K562 (cell line): Measurements from ENCODE around the gene ITIH3. TPM values are rescaled to one million over a fixed set of nuclear protein-coding genes. Genes with fewer than 3 reads are reported as not detected.

Source experiments
- ETV1 ChIP-seq: fragments of 450-650 bp; conservative IDR thresholded peaks from 2 replicates; pipeline ENCODE4 v1.6.1; 2016; ENCODE audit warnings: missing genetic modification characterization, control low read depth, low read depth, missing compliant biosample characterization
- NR2C2 ChIP-seq, 2 experiments: fragments of 200-800 bp in 1 of 2; sonication (Bioruptor generic) in 1 of 2; sonication (generic) in 1 of 2; formaldehyde crosslinking in 1 of 2; IDR thresholded peaks; 2 replicates each; pipeline versions ENCODE4 v1.6.1 to v1.8.0; 2016 to 2022; ENCODE audit warnings: mild to moderate bottlenecking in 1 of 2, missing compliant biosample characterization in 1 of 2, missing genetic modification characterization in 1 of 2, missing genetic modification reagents in 1 of 2
- THRAP3 ChIP-seq: fragments of 450-650 bp; IDR thresholded peaks from 2 replicates; pipeline ENCODE4 v1.6.1; 2016; ENCODE audit warnings: mild to moderate bottlenecking, inconsistent platforms, borderline replicate concordance
- polyA plus RNA-seq, 8 experiments: library from polyadenylated mRNA; depleted of rRNA in 4 of 8; stranded (reverse) in 5 of 8; unstranded in 3 of 8; fragments of >200 nt; fragmentation: Nextera tagmentation in 2 of 8; fragmentation: Illumina TruSeq in 1 of 8; extraction: Ambion mirVana in 2 of 8; extraction: Trizol in 1 of 8; gene quantifications; 2 replicates each; pipeline versions ENCODE4 v1.2.1 to v1.2.3, GENCODE V29; 2011 to 2014; ENCODE audit warnings: inconsistent platforms in 1 of 8, missing spikeins in 1 of 8
- total RNA-seq, 7 experiments: library from RNA; depleted of rRNA in 6 of 7; stranded (reverse); fragments of >200 nt in 6 of 7; fragmentation: Illumina TruSeq in 2 of 7; extraction: Trizol in 2 of 7; gene quantifications; 2 replicates each; pipeline versions ENCODE4 v1.2.1 to v1.2.3, GENCODE V29; 2011 to 2021; ENCODE audit warnings: low replicate concordance in 1 of 7
- TF ChIP-seq, protein P1 (sequence below), 2 experiments: fragments of 450-650 bp in 1 of 2; IDR thresholded peaks; 2 replicates each; pipeline ENCODE4 v1.6.1; 2011 to 2017; ENCODE audit warnings: low read depth in 2 of 2, antibody characterized with exemption in 1 of 2, borderline replicate concordance in 1 of 2, low read length in 1 of 2, mild to moderate bottlenecking in 1 of 2, mixed read lengths in 1 of 2; ENCODE audit not compliant: control insufficient read depth in 1 of 2
- TF ChIP-seq, protein P2 (sequence below): fragments of 450-650 bp; IDR thresholded peaks from 2 replicates; pipeline ENCODE4 v1.6.1; 2016; ENCODE audit warnings: borderline replicate concordance
- TF ChIP-seq, protein P3 (sequence below): sonication (generic); formaldehyde crosslinking; IDR thresholded peaks from 2 replicates; pipeline ENCODE4 v1.8.1; 2023; ENCODE audit warnings: mild to moderate bottlenecking, missing genetic modification reagents, moderate library complexity

The ITIH3 gene
- total and polyA plus RNA-seq, 9 of the 15 experiments (the other 6 are each of a cell fraction or from before 2014, with no cell fraction given), result 0.07 to 0.35 TPM; not detected in 7

DNA sequence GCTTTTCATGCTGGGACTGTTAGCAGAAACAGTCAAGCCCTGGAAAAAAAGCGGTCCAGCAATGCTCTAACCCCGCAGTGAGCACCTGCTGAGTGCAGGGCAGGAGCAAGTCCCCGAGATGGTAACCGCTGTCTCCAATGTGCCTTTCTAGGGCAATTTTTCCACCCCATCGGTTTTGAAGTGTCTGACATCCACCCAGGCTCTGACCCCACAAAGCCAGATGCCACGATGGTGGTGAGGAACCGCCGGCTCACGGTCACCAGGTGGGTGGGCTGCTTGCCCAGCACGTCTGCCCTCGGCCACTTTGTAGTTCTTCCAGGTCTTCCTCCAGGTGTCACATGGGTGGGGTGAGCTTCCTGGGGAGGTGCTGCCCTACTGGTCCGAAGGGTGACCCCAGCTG is 3.2 kb upstream of the ITIH3 start (continued):
- TF ChIP-seq, protein P1, sequence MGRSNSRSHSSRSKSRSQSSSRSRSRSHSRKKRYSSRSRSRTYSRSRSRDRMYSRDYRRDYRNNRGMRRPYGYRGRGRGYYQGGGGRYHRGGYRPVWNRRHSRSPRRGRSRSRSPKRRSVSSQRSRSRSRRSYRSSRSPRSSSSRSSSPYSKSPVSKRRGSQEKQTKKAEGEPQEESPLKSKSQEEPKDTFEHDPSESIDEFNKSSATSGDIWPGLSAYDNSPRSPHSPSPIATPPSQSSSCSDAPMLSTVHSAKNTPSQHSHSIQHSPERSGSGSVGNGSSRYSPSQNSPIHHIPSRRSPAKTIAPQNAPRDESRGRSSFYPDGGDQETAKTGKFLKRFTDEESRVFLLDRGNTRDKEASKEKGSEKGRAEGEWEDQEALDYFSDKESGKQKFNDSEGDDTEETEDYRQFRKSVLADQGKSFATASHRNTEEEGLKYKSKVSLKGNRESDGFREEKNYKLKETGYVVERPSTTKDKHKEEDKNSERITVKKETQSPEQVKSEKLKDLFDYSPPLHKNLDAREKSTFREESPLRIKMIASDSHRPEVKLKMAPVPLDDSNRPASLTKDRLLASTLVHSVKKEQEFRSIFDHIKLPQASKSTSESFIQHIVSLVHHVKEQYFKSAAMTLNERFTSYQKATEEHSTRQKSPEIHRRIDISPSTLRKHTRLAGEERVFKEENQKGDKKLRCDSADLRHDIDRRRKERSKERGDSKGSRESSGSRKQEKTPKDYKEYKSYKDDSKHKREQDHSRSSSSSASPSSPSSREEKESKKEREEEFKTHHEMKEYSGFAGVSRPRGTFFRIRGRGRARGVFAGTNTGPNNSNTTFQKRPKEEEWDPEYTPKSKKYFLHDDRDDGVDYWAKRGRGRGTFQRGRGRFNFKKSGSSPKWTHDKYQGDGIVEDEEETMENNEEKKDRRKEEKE (IDR thresholded peaks at IDR 0.05; ENCODE audit: borderline replicate concordance in 1 of 2, control insufficient read depth in 1 of 2, low read depth in 2 of 2, low read length in 1 of 2), result no peak
- TF ChIP-seq NR2C2 (CRISPR knock-in tag; IDR thresholded peaks at IDR 0.05) (no peak), NR2C2 (tag; IDR thresholded peaks at IDR 0.05) (no peak), THRAP3 (no peak), ETV1 (tag) (no peak)
- TF ChIP-seq, protein P2, sequence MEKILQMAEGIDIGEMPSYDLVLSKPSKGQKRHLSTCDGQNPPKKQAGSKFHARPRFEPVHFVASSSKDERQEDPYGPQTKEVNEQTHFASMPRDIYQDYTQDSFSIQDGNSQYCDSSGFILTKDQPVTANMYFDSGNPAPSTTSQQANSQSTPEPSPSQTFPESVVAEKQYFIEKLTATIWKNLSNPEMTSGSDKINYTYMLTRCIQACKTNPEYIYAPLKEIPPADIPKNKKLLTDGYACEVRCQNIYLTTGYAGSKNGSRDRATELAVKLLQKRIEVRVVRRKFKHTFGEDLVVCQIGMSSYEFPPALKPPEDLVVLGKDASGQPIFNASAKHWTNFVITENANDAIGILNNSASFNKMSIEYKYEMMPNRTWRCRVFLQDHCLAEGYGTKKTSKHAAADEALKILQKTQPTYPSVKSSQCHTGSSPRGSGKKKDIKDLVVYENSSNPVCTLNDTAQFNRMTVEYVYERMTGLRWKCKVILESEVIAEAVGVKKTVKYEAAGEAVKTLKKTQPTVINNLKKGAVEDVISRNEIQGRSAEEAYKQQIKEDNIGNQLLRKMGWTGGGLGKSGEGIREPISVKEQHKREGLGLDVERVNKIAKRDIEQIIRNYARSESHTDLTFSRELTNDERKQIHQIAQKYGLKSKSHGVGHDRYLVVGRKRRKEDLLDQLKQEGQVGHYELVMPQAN, result no peak
- TF ChIP-seq, protein P3, sequence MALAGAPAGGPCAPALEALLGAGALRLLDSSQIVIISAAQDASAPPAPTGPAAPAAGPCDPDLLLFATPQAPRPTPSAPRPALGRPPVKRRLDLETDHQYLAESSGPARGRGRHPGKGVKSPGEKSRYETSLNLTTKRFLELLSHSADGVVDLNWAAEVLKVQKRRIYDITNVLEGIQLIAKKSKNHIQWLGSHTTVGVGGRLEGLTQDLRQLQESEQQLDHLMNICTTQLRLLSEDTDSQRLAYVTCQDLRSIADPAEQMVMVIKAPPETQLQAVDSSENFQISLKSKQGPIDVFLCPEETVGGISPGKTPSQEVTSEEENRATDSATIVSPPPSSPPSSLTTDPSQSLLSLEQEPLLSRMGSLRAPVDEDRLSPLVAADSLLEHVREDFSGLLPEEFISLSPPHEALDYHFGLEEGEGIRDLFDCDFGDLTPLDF (CRISPR knock-in tag), result no peak
